GM19455 (cell line): Measurements from ENCODE around the gene GPN3.
"Not testable (repeated sequence)": the region's sequence is repeated elsewhere in the genome, so short reads cannot be mapped to it uniquely, and the experiment has no call there.

Experiments
- ATAC-seq: cut with Tn5 transposase; IDR thresholded peaks from one replicate; pipeline ENCODE4 v1.9.1; 2021; ENCODE audit not compliant: unreplicated experiment

Gene GPN3

DNA sequence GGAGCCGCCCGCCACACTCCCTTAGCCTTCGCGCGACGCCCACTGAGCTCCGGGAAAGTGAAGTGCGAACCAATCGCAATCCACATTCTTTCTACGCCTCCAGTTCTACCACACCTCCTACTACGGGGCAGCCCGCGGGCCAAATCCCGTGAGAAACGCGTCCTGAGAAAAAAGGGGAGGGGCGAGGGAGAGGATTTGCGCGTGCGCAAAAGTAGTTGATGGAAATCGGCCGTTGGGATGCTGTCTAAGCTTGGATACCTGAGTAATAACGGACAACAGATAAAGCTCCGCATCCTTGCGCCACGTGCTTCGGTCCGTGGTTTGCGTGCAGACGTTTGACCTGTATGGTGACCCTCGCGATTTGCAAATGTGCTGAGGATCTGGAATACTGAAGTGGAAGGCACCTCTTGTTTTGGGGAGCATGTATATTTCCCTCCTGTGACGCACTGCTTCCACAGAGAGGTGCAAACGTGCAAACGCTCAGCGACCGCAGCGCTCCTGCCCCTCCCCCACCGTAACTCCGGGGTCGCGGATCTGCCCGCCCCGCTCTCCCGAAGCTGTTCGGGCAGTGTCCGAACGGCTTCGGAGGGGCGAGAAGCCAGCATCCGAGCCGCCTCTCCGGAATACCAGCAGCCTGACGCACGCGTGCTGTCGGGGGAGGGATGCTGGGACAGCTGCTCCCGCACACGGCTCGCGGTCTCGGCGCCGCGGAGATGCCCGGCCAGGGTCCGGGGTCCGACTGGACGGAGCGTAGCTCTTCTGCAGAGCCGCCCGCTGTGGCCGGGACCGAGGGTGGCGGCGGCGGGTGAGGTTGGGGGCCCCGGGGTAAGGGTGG, at the start of gene GPN3, which contains the start of gene FAM216A:
GPN3 (minus strand) TSS at position 44 of the 835 bp plus-strand sequence. CDS start 54 bp downstream, outside the sequence.
FAM216A (plus strand) TSS at position 632 of the 835 bp plus-strand sequence; CDS start at position 663, 31 bp downstream.
- ATAC-seq: peak; percentile 69

GRCh38 chr12:110516995-110517394, 48.9 kb upstream of the GPN3 start:
- ATAC-seq: no peak

DNA sequence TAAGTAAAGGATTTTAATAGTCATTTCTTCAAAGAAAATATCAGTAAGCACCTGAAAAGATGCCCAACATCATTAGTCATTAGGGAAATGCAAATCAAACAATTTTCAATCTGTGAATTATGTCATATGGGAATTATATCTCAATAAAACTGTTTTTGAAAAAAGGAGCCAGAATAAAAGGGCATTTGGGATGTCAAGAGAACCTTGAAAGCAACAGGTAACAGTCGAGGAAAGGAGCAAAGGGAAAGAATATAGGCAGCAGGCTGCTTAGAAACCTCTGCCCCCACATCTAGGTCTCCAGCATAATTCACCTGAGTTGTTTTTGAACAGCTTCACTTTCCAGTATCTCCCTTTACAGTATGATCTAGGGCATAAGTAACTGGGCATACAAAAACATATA, 46.3 kb upstream of the GPN3 start:
- ATAC-seq: no peak

DNA sequence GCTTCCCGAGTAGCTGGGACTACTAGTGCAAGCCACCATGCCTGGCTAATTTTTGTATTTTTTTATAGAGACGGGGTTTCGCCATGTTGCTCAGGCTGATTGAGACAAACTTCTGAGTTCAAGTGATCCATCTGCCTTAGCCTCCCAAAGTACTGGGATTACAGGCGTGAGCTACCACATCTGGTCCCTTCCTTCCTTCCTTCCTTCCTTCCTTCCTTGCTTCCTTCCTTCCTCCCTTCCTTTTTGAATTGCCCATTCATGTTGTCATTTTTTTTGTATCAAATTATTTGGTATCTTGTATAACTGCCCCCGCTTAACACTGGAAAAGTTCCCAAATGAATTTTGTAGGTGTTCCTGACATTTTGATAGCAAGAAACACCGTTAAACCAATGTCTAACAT, 45.8 kb upstream of the GPN3 start:
- ATAC-seq: no peak

DNA sequence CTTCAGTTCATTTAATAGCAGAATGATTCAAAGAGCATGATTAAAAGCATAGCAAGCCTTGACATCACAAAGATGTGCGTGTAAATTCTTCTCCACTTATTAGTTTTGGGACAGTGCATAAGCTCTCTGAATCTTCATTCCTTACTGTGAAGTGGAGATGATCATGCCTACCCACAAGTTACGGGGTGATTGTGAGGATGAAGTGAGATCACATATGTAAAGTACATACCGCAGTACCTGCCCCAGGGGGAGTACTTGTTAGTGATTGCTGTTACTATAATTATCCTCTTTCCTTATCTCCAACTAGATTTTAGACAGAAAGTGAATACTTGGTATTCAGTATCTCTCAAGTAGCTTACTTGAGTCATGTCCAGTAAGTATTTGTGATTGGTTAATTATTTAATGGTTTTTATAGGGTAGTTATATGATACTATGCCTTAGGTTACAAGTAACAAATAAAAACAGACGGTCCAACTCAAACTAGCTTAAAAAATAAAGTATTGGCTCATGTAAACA, 40.1 kb upstream of the GPN3 start:
- no peak for ATAC-seq

GRCh38 chr12:110505332-110505731, 37.3 kb upstream of the GPN3 start:
- ATAC-seq: no peak

- ATAC-seq: no peak
Observed at GRCh38 chr12:110503432-110503831, 35.4 kb upstream of the GPN3 start.

- ATAC-seq: peak; percentile 93
Observed at GRCh38 chr12:110501752-110502738, 34.0 kb upstream of the GPN3 start, which contains the start of the genes RAD9B and VPS29. Gene RAD9B, plus strand, starts transcription at chr12:110502331. Its CDS starts 7 bp downstream, at chr12:110502338. Gene VPS29, minus strand, starts transcription at chr12:110502111. Its CDS starts 60 bp downstream, at chr12:110502051.

DNA sequence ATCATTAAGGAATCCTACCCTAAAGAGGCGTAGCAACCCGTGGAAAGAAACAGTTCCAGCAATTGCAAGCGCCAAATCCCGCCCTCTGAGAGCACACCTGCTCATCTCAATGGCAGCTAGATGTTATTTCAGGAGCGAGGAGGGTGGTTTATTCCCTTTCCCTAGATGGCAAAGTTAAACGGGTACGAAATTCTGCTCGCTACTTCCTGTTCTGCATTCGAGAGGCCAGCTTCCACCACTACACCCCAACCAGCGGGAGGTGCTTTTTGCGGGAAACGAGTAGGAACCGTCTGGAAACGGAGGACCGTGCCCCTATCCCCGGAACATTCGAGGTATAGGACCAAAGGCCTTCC, 33.3 kb upstream of the GPN3 start:
- ATAC-seq: peak; percentile 14

DNA sequence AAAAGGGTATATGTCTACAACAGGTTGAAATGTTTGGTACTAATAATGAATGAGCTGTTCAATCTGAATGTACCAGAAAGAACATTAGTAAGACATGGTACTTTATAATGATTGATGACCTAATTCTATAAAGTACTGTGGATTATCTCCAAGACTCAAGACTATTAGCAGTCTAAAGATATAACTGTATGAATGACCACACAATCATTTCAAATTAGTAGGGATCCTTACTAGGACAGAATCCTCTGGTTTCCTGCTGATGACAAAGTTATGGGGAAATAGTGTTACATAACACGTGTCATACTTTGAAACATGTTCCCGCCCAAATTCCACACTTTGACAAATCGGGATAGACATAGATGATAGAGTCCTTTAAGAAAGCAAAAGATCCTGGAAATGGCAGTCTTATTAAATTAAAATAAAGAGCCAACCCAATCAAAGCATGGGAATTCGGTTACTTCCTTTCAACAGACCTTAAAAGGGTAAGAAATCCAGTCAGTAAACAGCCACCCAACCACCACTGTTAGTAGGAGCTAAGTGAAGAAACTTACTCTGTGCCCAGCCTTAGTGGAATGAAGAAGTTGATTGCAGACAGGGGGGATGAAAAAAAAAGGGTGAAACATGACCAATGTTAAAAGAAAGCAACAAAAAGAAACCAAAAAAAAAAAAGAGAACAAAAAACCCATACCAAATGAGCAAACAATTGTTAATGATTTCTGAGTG, 31.1 kb upstream of the GPN3 start:
- ATAC-seq: no peak

DNA sequence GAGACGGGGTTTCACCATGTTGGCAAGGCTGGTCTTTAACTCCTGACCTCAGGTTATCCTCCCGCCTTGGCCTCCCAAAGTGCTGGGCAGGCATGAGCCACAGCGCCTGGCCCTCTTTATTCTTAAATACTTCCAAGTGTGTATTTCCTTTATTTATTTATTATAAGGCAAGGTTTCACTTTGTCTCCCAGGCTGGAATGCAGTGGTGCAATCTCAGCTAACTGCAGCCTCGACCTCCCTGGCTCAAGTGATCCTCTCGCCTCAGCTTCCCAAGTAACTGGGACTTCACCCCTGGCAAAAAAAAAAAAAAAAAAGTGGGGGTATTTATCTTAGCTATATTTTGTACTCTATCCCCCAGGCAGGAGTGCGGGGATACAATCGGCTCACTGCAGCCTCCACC, 7.4 kb upstream of the GPN3 start:
- ATAC-seq: no peak

GRCh38 chr12:110467847-110468213, 227 bp downstream of the GPN3 start:
- ATAC-seq: no peak

DNA sequence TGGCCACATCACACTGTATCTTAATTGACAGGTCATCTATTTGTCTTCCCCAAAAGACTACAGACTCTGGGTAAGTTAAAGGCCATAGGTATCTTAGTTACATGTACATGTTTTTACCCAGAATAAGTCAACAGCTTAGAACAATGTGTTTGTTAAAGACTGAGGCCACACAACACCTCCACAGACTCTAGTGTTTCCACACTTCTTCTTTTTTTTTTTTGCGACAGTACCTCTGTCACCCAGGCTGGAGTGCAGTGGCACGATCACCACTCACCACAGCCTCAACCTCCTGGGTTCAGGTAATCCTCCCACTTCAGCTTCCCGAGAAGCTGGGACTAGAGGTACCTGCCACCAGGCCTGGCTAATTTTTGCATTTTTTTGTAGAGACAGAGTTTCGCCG, 1.3 kb downstream of the GPN3 start:
- no peak for ATAC-seq

DNA sequence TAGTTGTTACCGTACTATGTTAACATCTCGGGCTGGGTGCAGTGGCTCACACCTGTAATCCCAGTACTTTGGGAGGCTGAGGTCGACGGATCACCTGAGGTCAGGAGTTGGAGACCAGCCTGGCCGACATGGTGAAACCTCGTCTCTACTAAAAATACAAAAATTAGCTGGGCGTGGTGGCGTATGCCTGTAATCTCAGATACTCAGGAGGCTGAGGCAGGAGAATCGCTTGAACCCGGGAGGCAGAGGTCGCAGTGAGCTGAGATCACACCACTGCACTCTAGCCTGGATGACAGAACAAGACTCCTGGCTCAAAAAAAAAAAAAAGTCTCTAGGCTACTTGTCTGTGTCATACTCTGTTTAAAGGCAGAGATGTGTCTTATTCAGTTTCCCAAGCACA, 2.3 kb downstream of the GPN3 start:
- ATAC-seq: not testable (repeated sequence)

GRCh38 chr12:110465024-110465423, 3.0 kb downstream of the GPN3 start:
- no peak for ATAC-seq

- ATAC-seq: not testable (repeated sequence)
Observed at GRCh38 chr12:110461189-110461588, 6.9 kb downstream of the GPN3 start.

- no peak for ATAC-seq
Observed at GRCh38 chr12:110458756-110459155, 9.3 kb downstream of the GPN3 start.

- ATAC-seq: no peak
Observed at GRCh38 chr12:110453569-110454296, 14.3 kb downstream of the GPN3 start.

GRCh38 chr12:110451263-110451662, 16.8 kb downstream of the GPN3 start:
- no peak for ATAC-seq
